ENCODE results near the gene SPG7. TPM values are rescaled to one million over a fixed set of nuclear protein-coding genes. Genes with fewer than 3 reads are reported as not detected.

Gene SPG7
- total and polyA plus RNA-seq, 2 of the 4 experiments (the other 2 are of a cell fraction): 94.6 to 96.8 TPM

DNA sequence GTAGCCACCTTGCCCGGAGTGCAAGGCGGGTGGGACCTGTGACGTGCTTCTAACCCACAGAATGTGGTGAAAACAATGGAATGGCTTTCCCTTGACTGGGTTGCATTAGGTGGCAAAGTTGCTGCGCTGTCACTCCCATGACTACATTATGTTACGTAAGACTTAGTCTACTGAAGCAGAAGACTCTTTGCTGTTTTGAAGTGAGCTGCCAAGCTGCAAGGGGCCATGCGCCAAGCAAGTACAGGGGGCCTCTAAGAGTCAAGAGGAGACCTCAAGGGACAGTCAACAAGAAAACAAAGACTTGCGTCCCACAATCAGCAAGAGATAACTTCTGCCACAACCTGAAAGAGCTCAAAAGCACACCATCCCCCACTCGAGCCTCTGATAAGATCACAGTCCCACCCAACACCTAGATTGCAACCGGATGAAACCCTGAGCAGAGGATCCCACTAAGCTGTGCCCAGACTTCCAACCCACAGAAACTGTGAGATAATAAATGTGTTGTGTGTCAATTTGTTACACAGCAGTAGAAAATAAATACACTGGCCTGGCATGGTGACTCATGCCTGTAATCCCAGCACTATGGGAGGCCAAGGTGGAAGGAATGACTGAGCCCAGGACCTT lies 34.3 kb upstream of the SPG7 start:
- no peak overlapping the region for H3K23ac ChIP-seq (ENCODE audit: low read depth, low read length)
- DNase-seq: peak; percentile 56
- no peak overlapping the region for H2AK9ac ChIP-seq (replicated peaks; ENCODE audit: low read depth, low read length, poor library complexity)
- H3K4me3 ChIP-seq (ENCODE audit: insufficient read depth, low read depth, low read length): no peak overlapping the region
- no peaks in the 10 kb centered on the region for H3K27me3 ChIP-seq (ENCODE audit: control insufficient read depth, insufficient read depth, low read length)
- H2BK5ac ChIP-seq (ENCODE audit: low read depth, low read length, poor library complexity, severe bottlenecking): no peak overlapping the region
- no peak overlapping the region for H2BK15ac ChIP-seq (ENCODE audit: low read depth, low read length)
- 86% methylated on average over 1 of the region's 9 CpGs; no CpG with 5 or more reads in 1 of the 2 experiments for WGBS, 2 experiments (ENCODE audit: extremely low coverage in 2 of 2, insufficient read length in 1 of 2)
- H3K4ac ChIP-seq (ENCODE audit: low read depth, low read length): no peak overlapping the region
- H3K9ac ChIP-seq (ENCODE audit: low read depth, low read length): no peak overlapping the region
- H4K5ac ChIP-seq (ENCODE audit: low read depth, low read length): no peak overlapping the region
- POLR2A ChIA-PET (ENCODE audit: unreplicated experiment): no interaction called here
- no peak for TF ChIP-seq MAFK (IDR thresholded peaks at IDR 0.05; ENCODE audit: low read depth, low read length)
- TF ChIP-seq FOS (IDR thresholded peaks at IDR 0.05; ENCODE audit: low read depth, low read length): peak; percentile 30; the same call in 1 of the 2 replicates
- TF ChIP-seq CEBPB (IDR thresholded peaks at IDR 0.05; ENCODE audit: low read depth, low read length): peak; percentile 93
- H3K27ac ChIP-seq (ENCODE audit: insufficient read depth, low read length): no peak overlapping the region
- dilution Hi-C loops (cut with HindIII; ENCODE audit: low sequenced_read_pairs, unreplicated experiment) (no loop called here), in situ Hi-C loops (cut with MboI; ENCODE audit: low sequenced_read_pairs) (no loop called here), intact Hi-C loops (cut with micrococcal nuclease) (no loop called here)
- H4K91ac ChIP-seq (ENCODE audit: insufficient read depth, low read depth, low read length): no peak overlapping the region
- no peak overlapping the region for H2AFZ ChIP-seq (replicated peaks; ENCODE audit: low read length, poor library complexity)
- no peak overlapping the region; the same call in 1 of the 2 replicates for H3K14ac ChIP-seq (replicated peaks; ENCODE audit: low read depth, low read length)
- H3K56ac ChIP-seq (ENCODE audit: extremely low read depth, insufficient read depth, low read length): no peak overlapping the region
- H2AK5ac ChIP-seq (ENCODE audit: low read depth, low read length): no peak overlapping the region
- H3K36me3 ChIP-seq (ENCODE audit: control insufficient read depth, insufficient read depth, low read length): no peaks in the 10 kb centered on the region
- peaks cover 0 to 74% of the 10 kb centered on the region in 2 experiments; a peak in 2 of 4 replicates for H3K79me1 ChIP-seq (ENCODE audit: low read depth in 1 of 2, low read length in 2 of 2)
- H3K18ac ChIP-seq (ENCODE audit: low read depth, low read length): no peak overlapping the region
- H4K8ac ChIP-seq (ENCODE audit: low read depth in 2 of 2, low read length in 2 of 2): no peak overlapping the region
- H2BK120ac ChIP-seq (ENCODE audit: low read depth, low read length): no peak overlapping the region
- BruUV-seq (replicated peaks): no TSS peak
- peaks cover 57% of the 10 kb centered on the region for H3K9me1 ChIP-seq (ENCODE audit: insufficient read depth, low read length)
- H4K20me1 ChIP-seq (ENCODE audit: insufficient read depth, low read length): peaks cover 99% of the 10 kb centered on the region
- ATAC-seq (ENCODE audit: low read depth): 0 out of 2 replicates have a peak, but pooled peaks have one; percentile 10
- H3K4me1 ChIP-seq (ENCODE audit: control insufficient read depth, insufficient read depth, low read length): peaks cover 30% of the 10 kb centered on the region
- CTCF ChIA-PET: interaction anchor here (0.6 kb wide), 1 partner anchor 144 kb away, joined by 6 read pairs; no protein-coding TSS in a partner anchor
- H3K9me3 ChIP-seq (ENCODE audit: control insufficient read depth, insufficient read depth, low read length): no peaks in the 10 kb centered on the region
- no peak overlapping the region for H3K4me2 ChIP-seq (ENCODE audit: low read depth, low read length)
- no peak overlapping the region for H2BK20ac ChIP-seq (ENCODE audit: low read depth, low read length)

Measured in IMR-90 (cell line).